Urinary bladder (tissue), 4 donors: ENCODE data around the gene HSD17B3. TPM values are rescaled to one million over a fixed set of nuclear protein-coding genes. Genes with fewer than 3 reads are reported as not detected.
A peak's percentile ranks its signal among the peaks of the same experiment; 100 is the strongest.
"Not testable (repeated sequence)": the region's sequence is repeated elsewhere in the genome, so short reads cannot be mapped to it uniquely, and the experiment has no call there.

Experiments
- DNase-seq: peaks from one replicate; pipeline ENCODE4 v3.0.0-alpha.2; 2015; ENCODE audit errors: extremely low spot score
- H3K27ac ChIP-seq: one replicate; pipeline ENCODE4 v1.5.1; 2013; ENCODE audit warnings: low read depth, mild to moderate bottlenecking, moderate library complexity
- H3K36me3 ChIP-seq: one replicate; pipeline ENCODE4 v1.6.1; 2013; ENCODE audit warnings: mild to moderate bottlenecking, moderate library complexity; ENCODE audit not compliant: insufficient read depth
- H3K4me1 ChIP-seq: one replicate; pipeline ENCODE4 v1.6.1; 2013; ENCODE audit warnings: mild to moderate bottlenecking, moderate library complexity; ENCODE audit not compliant: insufficient read depth
- H3K4me3 ChIP-seq: one replicate; pipeline ENCODE4 v1.5.1; 2013; ENCODE audit warnings: low read depth, low read length
- WGBS: extraction: QIAGEN DNeasy Blood & Tissue Kit; methylation state at CpG from one replicate; pipeline ENCODE4 v1.1.7; 2013; 5-methylcytosine and 5-hydroxymethylcytosine counted together
- polyA plus RNA-seq: library from polyadenylated mRNA; stranded (reverse); fragments of 200-250 nt; gene quantifications from one replicate; pipeline ENCODE4 v1.2.3, GENCODE V29; 2013
- total RNA-seq: library from RNA; depleted of rRNA; stranded (reverse); fragments of >200 nt; gene quantifications from one replicate; pipeline ENCODE4 v1.2.3, GENCODE V29; 2014
- donor health status: healthy with polysubstance abuse.
- donor health status: healthy.

The HSD17B3 gene
- total and polyA plus RNA-seq, 2 donors: 0.60 TPM; not detected in 1

DNA sequence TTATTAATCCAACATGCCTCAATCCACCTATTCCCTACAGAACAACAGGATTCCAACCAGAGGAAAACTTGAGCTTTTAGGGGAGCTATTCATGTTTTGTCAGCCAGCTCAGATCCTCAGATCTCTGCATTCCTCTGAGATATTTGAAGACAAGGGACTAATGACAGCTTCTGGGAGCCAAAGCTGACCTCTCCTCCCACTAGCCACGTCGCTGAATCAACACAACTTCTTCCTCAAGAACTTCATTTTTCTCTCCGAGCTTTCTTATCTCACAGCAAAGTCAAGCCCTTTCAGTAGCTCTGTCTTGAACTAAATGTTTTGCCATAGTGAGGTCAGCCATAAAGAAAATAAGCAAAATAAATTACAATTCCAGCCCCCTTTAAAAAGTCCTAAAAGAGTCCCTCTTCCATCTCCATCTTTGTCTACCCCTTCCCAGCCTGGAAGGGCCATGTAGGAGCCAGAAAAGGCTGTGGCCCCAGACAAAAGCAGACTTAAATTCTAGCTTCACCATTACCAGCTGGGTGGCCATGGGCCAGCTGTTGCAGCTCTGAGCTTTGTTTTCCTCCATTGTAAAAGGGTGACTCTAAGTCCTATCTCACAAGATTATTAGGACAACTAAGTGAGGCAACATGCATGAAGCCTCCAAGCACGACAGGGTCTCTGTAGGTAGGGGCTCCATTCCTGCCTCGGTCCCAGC, 65.0 kb downstream of the HSD17B3 start:
- H3K4me1 ChIP-seq: no peaks in the 10 kb centered on the region
- 70% methylated on average over 5 of the region's 5 CpGs for WGBS
- no peak for DNase-seq
- no peaks in the 10 kb centered on the region for H3K36me3 ChIP-seq
- no peak overlapping the region for H3K4me3 ChIP-seq
- no peak overlapping the region for H3K27ac ChIP-seq

DNA sequence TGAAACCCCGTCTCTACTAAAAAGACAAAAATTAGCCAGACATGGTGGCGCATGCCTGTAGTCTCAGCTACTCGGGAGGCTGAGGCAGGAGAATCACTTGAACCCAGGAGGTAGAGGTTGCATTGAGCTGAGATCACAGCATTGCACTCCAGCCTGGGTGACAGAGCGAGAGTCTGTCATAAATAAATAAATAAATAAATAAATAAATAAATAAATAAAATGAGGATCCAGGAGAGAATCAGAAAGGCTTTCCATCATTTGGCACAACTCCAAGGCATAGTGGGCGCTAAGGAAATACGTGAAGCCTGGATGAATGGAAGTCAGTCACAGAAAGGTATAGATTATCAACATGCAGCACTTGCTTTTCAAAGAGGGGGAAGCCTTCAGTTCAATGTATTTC, 65.6 kb downstream of the HSD17B3 start:
- not testable (repeated sequence) for DNase-seq, H3K36me3 ChIP-seq, H3K27ac ChIP-seq, H3K4me3 ChIP-seq, H3K4me1 ChIP-seq
- 90% methylated on average over 6 of the region's 6 CpGs for WGBS

DNA sequence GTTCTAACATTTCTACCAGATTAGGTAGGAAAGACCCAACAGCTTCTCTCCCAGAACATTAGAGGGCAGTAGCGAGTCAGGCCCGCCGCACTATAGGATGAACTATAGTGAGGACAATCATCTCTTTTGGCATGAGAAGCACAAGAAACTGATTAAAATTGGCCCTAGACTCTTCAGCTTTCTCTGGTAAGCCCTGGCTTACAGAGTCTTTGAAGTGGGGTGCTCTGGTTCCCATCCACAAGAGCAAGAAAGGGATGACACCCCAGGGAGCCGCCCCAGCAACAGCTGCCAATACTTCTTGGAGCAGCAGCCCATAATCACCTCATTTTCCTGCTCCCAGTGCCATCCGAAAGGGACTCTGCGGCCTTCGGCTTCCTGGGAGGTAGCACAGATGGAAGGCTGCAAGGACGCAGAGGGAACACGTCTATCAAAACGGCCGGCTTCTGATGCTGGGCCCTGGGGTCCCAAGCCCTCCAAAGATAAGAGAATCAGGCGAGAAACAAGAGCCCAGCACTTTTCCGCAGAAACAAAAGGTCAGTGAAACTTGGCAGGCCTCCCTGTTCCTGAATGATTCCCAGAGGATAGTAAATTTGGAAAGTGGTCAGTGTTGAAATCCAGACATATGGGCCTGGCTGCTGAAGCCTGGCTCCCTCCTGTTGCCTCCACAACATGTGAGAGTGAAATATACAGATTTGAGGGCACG, 69.3 kb downstream of the HSD17B3 start:
- no peaks in the 10 kb centered on the region for H3K4me1 ChIP-seq
- no peak overlapping the region for H3K4me3 ChIP-seq
- DNase-seq: peak; percentile 66
- WGBS: 15% methylated on average over 14 of the region's 14 CpGs
- no peak overlapping the region for H3K27ac ChIP-seq
- H3K36me3 ChIP-seq: no peaks in the 10 kb centered on the region

DNA sequence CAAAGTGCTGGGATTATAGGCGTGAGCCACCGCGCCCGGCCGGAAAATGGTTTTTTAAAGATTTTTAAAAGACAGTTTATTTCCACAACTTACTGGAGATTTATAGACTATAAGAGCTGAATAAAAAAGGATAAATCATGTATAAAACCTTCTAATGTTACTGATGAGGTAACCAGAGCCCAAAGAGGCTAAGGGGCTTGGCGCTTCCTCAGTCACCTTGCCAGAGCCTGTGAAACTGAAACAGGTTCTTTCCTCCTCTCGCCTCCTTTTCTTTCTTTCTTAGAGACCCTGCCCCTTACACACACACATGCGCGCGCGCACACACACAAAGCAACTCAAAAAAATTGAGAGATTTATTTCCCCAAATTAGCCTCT, 69.8 kb downstream of the HSD17B3 start:
- WGBS: 46% methylated on average over 11 of the region's 11 CpGs
- H3K27ac ChIP-seq: peak overlapping the region; percentile 68

DNA sequence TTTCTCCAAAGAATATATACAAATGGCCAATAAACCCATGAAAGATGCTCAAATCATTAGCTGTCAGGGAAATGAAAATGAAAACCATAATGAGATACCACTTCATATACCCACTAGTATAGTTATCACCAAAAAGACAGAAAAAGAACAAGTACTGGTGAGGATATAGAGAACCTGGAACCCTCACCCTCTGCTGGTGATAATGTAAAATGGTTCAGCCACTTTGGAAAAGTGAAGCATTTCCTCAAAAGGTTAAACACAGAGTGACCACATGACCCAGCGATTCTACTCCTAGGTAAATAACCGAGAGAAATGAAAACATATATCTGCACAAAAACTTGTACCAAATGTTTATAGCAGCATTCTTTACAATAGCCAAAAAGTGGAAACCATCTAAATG, 72.0 kb downstream of the HSD17B3 start:
- no peak overlapping the region for H3K4me3 ChIP-seq
- H3K27ac ChIP-seq: no peak overlapping the region
- WGBS: 92% methylated on average over 2 of the region's 2 CpGs
- no peak for DNase-seq
- no peaks in the 10 kb centered on the region for H3K36me3 ChIP-seq
- no peaks in the 10 kb centered on the region for H3K4me1 ChIP-seq

More for the DNA sequence above, 69.8 kb downstream of the HSD17B3 start:
- H3K4me1 ChIP-seq: no peaks in the 10 kb centered on the region
- H3K36me3 ChIP-seq: no peaks in the 10 kb centered on the region
- H3K4me3 ChIP-seq: no peak overlapping the region
- no peak for DNase-seq

DNA sequence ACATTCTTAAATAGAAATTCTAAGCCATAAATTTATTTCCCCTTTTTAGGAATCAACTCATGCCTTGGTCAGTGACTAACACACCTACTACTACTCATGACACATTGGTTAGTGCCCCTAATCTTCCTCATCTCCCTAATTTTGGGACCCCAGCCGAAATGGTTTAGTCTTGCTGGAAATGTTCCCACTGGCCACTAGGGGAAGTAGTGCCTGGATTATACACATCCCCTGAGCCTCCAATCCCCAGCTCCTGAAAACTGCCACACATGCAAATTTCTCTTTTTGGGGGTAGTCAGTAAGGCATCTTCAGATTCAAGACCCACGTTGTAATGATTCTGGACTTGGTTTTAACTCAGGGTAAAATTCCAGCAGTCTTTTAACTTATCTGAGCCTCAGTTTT, 79.8 kb downstream of the HSD17B3 start:
- 53% methylated on average over 2 of the region's 2 CpGs for WGBS

DNA sequence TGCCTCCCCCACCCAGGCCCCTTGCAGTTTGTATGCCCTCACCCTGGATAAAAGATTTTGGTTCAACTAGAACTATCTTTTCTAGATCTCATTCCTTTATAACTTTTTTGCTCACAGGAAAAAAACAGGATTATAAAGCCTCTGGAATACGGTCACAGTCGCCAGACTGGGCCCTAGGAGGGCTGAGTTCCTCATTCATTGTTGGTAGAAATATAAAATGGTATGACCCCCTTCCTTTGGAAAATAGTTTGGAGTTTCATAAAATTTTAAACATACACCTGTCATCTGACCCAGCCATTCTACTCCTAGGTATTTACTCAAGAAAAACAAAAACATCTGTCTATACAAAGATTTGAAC, 82.1 kb downstream of the HSD17B3 start:
- H3K4me3 ChIP-seq: no peak overlapping the region
- no peaks in the 10 kb centered on the region for H3K36me3 ChIP-seq
- H3K4me1 ChIP-seq: no peaks in the 10 kb centered on the region
- no peak overlapping the region for H3K27ac ChIP-seq
- DNase-seq: no peak
- WGBS: 92% methylated on average over 2 of the region's 2 CpGs

More for the DNA sequence above, 79.8 kb downstream of the HSD17B3 start:
- DNase-seq: no peak
- Histone ChIP-seq H3K4me1 (no peaks in the 10 kb centered on the region), H3K4me3 (no peak overlapping the region), H3K27ac (no peak overlapping the region), H3K36me3 (no peaks in the 10 kb centered on the region)

DNA sequence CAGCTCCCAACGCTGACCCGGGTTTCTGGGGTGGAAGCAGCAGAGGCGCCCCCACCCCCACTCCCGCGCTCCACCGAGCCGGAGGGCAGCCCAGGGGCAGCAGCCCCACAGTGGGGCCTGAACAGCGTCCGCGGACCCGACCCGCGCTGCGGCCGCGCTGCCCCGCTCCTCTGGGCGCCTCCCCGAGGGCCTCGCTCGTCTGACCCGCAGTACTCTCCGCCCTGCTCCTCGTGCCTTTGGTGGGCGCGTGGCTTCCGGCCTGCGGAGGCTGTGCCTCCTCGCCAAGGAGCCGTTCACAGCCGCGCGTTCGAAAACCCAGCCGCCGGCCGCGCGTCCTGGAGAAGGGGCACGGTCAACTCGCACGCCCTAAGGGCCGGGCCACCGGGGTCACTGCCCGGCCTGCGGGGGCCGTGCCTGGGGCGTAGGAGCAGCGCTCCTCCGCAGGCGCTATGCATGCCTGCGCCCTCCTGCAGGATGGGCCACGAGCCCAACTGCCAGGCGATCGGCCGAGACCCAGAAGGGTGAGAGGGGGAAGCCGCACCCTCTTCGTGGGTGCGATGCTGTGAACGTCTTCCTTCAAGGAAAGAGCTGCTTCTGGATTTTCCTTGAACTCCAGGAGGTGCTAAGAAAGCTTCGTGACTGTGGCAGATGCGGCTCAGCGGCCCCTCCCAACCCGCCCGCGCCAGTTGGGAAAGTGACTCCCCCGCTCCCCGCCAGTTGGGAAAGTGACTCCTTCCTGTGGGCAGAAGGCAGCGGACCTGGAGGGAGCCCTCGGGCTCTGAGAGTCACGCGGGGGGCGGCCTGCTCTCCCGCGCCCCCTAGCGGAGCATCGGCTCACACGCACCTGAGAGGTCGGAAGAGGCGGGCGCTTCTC, 82.7 kb downstream of the HSD17B3 start:
- 66% methylated on average over 81 of the region's 81 CpGs for WGBS
- no peak for DNase-seq
- Histone ChIP-seq H3K36me3 (no peaks in the 10 kb centered on the region), H3K4me3 (no peak overlapping the region), H3K27ac (no peak overlapping the region), H3K4me1 (no peaks in the 10 kb centered on the region)

DNA sequence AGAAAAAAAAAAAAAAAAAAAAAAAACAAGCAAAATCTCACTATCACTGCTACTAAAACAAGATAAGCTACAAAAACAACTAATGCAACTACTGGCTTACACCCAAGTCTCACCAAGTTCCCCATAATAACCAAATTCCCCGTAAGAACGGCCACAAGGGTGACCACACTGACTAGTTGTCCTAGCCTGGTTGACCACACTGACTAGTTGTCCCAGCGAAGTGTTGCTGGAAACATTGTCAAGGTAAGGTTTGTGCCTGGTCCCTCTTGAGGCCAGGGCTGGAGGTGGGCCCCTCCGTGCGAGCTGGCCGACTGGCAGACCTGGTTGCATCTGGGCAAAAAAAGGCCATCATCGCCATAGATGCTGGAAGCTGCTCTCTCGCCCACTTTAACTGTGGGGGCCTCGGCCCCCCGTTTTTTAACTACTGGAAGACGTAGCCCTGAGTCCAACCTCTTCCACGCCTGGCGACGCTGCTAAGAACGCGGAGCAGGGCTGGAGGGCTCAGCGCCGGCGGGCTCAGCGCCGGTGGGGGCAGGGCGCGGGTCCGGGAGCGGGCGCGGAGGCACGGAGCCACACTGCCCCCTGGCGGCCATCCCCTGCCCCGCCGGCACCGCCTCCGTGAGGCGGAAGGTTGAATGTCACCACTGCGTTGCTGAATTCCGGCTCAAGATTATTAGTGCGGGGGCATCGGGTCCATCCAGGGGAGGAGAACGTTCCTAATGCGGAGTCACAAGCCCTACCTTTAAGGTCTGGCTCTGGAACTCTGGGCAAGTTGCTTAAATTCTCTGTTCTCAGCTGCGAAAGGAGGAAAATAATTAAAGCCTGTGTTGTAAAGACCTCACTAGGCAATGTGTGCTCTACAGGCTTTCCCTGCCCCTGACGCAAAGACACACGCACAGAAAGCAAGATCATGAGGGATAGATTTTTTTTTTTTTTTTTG, 84.0 kb downstream of the HSD17B3 start:
- 3% methylated on average over 43 of the region's 43 CpGs for WGBS

DNA sequence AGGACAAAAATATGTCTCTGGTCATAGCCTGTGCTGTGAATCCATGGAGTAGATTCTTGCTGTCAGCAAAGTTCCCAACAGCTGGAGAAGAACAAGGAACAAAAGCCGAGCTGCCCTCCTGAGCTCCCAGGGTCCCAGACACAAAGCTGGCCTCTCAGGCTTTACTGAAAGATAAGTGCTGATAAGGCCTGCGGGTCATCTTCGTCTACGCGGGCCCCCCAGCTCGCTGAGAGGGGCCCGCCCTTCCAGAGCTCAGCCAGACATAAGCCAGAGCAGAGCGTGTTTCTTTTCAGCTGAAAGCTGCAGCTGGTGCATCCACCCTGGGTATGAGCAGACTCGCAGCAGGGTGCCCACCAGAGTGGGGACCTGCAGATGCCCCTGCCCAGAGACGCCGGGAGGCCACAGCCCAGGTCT, 84.7 kb downstream of the HSD17B3 start:
- H3K4me3 ChIP-seq: no peak overlapping the region
- DNase-seq: peak; percentile 50

More for the DNA sequence above, 84.0 kb downstream of the HSD17B3 start:
- Histone ChIP-seq H3K27ac (peak overlapping the region; percentile 65), H3K4me3 (no peak overlapping the region), H3K4me1 (no peaks in the 10 kb centered on the region), H3K36me3 (no peaks in the 10 kb centered on the region)
- DNase-seq: peak; percentile 68

DNA sequence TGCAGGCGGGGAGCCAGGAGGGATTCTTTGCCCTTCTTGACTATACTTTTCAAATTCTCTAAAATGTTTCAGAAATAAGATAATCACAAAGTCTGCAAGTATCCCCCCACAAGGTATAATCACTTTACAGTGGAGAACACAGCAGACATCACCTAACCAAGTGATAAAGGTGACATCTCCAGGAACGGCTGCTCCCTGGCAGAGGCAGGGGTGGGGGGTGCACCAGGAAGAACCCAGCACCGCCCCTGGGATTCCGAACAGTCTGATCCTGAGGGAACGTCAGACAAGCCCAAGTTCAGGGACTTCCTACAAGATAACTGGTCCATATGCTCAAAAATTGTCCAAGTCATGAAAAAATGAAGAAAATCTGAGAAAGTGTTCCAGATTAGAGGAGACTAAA, 85.4 kb downstream of the HSD17B3 start:
- 61% methylated on average over 5 of the region's 5 CpGs for WGBS
- Histone ChIP-seq H3K27ac (no peak overlapping the region), H3K36me3 (no peaks in the 10 kb centered on the region), H3K4me1 (no peaks in the 10 kb centered on the region), H3K4me3 (no peak overlapping the region)
- no peak for DNase-seq

More for the DNA sequence above, 84.7 kb downstream of the HSD17B3 start:
- 19% methylated on average over 11 of the region's 11 CpGs for WGBS
- no peak overlapping the region for H3K27ac ChIP-seq
- no peaks in the 10 kb centered on the region for H3K36me3 ChIP-seq
- no peaks in the 10 kb centered on the region for H3K4me1 ChIP-seq

DNA sequence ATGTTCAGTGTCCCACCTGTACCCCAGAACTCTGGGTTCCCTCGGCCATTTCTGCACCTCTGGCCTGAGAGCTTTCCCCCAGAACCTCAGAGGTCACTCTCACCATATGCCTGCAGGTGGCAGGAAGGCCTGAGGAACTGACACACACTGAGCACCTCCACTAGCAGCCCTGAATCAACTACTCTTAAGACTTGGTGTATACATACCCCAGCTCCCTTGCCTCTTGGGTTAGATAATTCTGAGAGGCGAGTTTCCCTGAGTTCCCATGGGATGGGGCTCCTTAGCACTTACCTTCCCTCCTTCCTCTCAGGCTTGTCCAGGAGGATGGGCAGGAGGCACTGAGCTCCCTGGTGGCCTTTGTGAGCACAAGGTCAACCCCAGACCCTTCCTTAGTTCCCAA, 86.1 kb downstream of the HSD17B3 start:
- no peak overlapping the region for H3K27ac ChIP-seq
- no peak for DNase-seq
- 95% methylated on average over 2 of the region's 2 CpGs for WGBS

DNA sequence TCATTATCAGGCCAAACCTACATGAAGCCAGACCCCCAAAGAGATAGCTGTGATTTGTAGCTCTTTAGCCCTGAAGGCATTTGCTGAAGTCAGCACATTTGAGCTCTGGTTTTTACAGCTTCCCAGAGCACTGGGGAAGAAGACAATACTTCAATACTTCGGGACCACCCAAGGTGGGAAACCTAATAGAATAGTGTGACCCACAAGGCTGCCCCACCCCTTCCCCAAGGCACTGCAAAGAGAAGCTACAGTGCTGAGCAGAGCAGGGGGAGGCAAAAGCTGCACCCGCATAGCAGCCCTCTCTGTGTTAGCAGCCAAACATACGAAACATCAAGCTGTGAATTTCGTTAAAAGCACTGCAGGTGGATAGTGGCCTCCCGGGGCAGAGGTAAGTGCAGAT, 87.3 kb downstream of the HSD17B3 start:
- Histone ChIP-seq H3K4me1 (no peaks in the 10 kb centered on the region), H3K36me3 (no peaks in the 10 kb centered on the region), H3K27ac (no peak overlapping the region), H3K4me3 (no peak overlapping the region)
- WGBS: 67% methylated on average over 5 of the region's 5 CpGs
- DNase-seq: no peak

More for the DNA sequence above, 86.1 kb downstream of the HSD17B3 start:
- Histone ChIP-seq H3K4me1 (no peaks in the 10 kb centered on the region), H3K36me3 (no peaks in the 10 kb centered on the region), H3K4me3 (no peak overlapping the region)
